GM13977 (cell line): ENCODE data around the gene AMBRA1.

Experiments used
- DNase-seq: peaks from one replicate; pipeline ENCODE4 v3.0.0; 2012; ENCODE audit warnings: low spot score
- CTCF ChIP-seq: IDR thresholded peaks from 2 replicates; pipeline ENCODE4 v1.5.1; 2012; ENCODE audit warnings: mild to moderate bottlenecking, control low read depth; ENCODE audit not compliant: insufficient read depth; ENCODE audit errors: extremely low read depth, missing control alignments
- in situ Hi-C: fragments of 300-500 bp; cut with MboI; formaldehyde crosslinking; loops from one replicate; pipeline ENCODE4 v1.12.0; 2022; ENCODE audit warnings: low sequenced_read_pairs, low pct_unique_long_range_greater_than_20kb, mixed read lengths, inconsistent platforms; ENCODE audit not compliant: unreplicated experiment

Gene AMBRA1

DNA sequence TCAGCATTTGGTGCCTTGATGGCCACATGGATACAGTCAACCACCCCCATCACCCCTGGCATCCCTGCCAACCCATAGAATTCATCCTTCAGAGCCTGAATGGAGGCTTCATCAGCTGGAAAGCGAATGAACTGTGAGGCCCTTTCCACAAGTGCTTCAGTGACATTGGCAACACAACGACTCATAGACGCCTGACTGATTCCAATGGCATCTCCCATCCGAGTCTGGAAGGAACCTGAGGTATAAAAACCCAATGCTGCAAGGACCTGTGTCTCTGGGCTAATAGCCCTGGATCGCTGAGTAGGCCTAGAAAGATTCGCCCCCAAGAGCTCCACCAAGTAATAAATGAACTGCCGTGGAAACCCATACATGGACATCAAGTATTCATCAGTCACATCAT, 21.9 kb upstream of the AMBRA1 start:
- TF ChIP-seq CTCF = no peak
- DNase-seq = no peak
- in situ Hi-C loops = no loop called here

GRCh38 chr11:46612326-46612725, 18.5 kb upstream of the AMBRA1 start:
- in situ Hi-C loops = no loop called here
- TF ChIP-seq CTCF = no peak
- DNase-seq = no peak

- in situ Hi-C loops = no loop called here
- DNase-seq = no peak
- no peak for TF ChIP-seq CTCF
Observed at GRCh38 chr11:46611526-46612304, 17.9 kb upstream of the AMBRA1 start.

- in situ Hi-C loops = no loop called here
- TF ChIP-seq CTCF = no peak
- DNase-seq = no peak
Observed at GRCh38 chr11:46609386-46609785, 15.6 kb upstream of the AMBRA1 start.

GRCh38 chr11:46607516-46607915, 13.7 kb upstream of the AMBRA1 start:
- no peak for DNase-seq
- in situ Hi-C loops = no loop called here

GRCh38 chr11:46604796-46605195, 11.0 kb upstream of the AMBRA1 start:
- TF ChIP-seq CTCF = no peak
- in situ Hi-C loops = no loop called here
- no peak for DNase-seq

More at GRCh38 chr11:46607516-46607915, 13.7 kb upstream of the AMBRA1 start:
- no peak for TF ChIP-seq CTCF
